ENCODE data around the gene DEPDC4. TPM values are rescaled to one million over a fixed set of nuclear protein-coding genes. Genes with fewer than 3 reads are reported as not detected.

The DEPDC4 gene
- total RNA-seq, 1 donor from 2014 or later, result 4.3 TPM

DNA sequence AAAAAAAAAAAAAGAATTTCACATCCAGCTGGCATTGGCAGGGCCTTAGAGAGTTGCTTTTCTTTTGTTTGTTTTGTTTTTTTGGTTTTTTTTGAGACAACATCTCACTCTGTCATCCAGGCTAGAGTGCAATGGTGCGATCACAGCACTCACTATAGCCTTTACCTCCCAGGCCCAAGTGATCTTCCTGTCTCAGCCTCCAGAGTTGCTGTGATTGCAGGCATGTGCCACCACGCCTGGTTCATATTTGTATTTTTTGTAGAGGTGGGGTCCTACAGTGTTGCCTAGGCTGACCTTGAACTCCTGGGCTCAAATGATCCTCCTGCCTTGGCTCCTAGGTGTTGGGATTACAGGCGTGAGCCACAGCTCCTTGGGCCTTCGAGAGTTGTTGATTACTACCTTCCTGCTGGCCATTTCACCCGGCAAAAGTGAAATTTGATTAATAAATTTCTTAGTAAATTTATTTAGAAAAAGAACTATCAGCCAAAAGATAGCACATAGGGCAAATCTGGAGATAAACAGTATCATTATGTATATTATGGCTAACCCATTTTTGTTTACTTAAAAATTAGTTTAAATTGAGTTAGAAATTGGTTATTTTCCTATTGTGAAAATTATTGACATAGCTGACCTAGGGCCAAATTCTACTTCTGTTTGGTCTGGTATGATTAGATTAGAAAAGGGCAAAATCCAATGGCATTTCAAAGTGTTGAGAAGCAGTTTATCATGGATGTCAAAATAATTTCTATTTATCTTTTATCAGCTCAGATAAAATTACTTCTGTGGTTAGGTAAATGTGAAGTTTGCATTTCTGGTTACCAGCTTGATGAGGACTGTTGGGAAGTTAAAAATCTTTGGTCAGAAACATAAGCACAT, 53.6 kb downstream of the DEPDC4 start:
- H3K4me3 Mint-ChIP-seq (ENCODE audit: low read depth), result no peak overlapping the region
- DNase-seq (ENCODE audit: low spot score, unreplicated experiment), result no peak
- peaks cover 28% of the 10 kb centered on the region for H3K36me3 Mint-ChIP-seq (ENCODE audit: insufficient read depth)
- TF ChIP-seq, protein P1, sequence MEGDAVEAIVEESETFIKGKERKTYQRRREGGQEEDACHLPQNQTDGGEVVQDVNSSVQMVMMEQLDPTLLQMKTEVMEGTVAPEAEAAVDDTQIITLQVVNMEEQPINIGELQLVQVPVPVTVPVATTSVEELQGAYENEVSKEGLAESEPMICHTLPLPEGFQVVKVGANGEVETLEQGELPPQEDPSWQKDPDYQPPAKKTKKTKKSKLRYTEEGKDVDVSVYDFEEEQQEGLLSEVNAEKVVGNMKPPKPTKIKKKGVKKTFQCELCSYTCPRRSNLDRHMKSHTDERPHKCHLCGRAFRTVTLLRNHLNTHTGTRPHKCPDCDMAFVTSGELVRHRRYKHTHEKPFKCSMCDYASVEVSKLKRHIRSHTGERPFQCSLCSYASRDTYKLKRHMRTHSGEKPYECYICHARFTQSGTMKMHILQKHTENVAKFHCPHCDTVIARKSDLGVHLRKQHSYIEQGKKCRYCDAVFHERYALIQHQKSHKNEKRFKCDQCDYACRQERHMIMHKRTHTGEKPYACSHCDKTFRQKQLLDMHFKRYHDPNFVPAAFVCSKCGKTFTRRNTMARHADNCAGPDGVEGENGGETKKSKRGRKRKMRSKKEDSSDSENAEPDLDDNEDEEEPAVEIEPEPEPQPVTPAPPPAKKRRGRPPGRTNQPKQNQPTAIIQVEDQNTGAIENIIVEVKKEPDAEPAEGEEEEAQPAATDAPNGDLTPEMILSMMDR (IDR thresholded peaks at IDR 0.05; ENCODE audit: unreplicated experiment), result no peak
- peaks cover 3% of the 10 kb centered on the region for H3K9me3 Mint-ChIP-seq (ENCODE audit: low read depth)
- H3K27me3 Mint-ChIP-seq, result no peaks in the 10 kb centered on the region
- peaks cover 13% of the 10 kb centered on the region for H3K4me1 Mint-ChIP-seq (ENCODE audit: low read depth)
- H3K27ac Mint-ChIP-seq, result peak overlapping the region; percentile 62

DNA sequence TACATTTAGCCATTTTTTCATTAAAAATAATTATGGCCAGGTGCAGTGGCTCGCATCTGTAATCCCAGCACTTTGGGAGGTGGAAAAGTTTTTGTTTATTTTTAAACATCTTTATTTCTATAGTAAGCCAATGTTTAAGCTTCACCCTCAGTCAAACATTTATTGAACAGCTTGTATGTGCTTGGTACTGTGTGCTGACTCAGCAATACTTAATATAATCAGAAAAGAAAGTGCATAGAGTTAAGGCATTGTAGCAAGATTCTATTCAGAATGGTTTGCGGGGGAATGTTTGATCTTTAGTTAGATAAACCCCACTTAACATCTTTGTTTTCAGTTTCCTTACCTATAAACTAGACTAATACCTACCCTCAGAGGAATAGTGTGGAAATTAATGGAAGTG, 55.2 kb downstream of the DEPDC4 start:
- Mint-ChIP-seq H3K9me3 (ENCODE audit: low read depth) (peaks cover 3% of the 10 kb centered on the region), H3K27ac (no peak overlapping the region), H3K36me3 (ENCODE audit: insufficient read depth) (peaks cover 25% of the 10 kb centered on the region), H3K4me3 (ENCODE audit: low read depth) (no peak overlapping the region), H3K27me3 (no peaks in the 10 kb centered on the region), H3K4me1 (ENCODE audit: low read depth) (peaks cover 13% of the 10 kb centered on the region)
- TF ChIP-seq, protein P1 (IDR thresholded peaks at IDR 0.05; ENCODE audit: unreplicated experiment), result no peak
- no peak for DNase-seq (ENCODE audit: low spot score, unreplicated experiment)

DNA sequence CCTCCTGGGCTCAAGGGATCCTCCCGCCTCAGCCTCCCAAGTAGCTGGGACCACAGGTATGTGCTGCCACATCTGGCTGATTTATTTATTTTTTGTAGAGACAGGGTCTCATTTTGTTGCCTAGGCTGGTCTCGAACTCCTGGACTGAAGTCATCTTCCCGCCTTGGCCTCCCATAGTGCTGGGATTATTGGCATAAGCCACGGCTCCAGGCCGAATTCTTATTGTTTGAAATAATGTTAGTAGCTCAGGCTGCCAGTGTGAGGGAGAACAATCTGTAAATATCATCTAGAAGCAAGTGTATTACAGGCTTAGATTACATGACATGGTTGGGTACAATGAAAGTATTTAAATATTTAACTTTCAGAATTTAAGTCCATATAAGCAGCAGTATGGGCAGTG, 58.0 kb downstream of the DEPDC4 start:
- Mint-ChIP-seq H3K36me3 (ENCODE audit: insufficient read depth) (peaks cover 13% of the 10 kb centered on the region), H3K27me3 (no peaks in the 10 kb centered on the region), H3K9me3 (ENCODE audit: low read depth) (no peaks in the 10 kb centered on the region), H3K4me3 (ENCODE audit: low read depth) (no peak overlapping the region), H3K4me1 (ENCODE audit: low read depth) (peaks cover 8% of the 10 kb centered on the region), H3K27ac (no peak overlapping the region)
- no peak for DNase-seq (ENCODE audit: low spot score, unreplicated experiment)
- TF ChIP-seq, protein P1 (IDR thresholded peaks at IDR 0.05; ENCODE audit: unreplicated experiment), result no peak

DNA sequence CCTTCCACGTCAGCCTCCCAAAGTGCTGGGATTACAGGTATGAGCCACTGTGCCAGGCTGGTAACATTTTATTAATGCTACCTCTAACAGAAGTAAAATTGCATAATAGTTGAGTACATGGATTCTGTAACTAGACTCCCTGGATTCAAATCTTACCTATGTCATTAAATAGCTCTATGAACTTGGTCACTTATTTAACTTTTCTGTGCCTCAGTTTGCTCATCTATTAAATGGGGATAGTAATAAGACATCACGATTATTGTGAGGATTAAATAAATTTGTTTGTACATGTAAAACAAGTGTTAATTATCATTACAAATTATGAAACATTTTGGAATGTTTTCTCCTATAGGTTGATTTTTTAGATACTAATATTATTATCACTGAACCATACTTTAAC, 59.6 kb downstream of the DEPDC4 start:
- DNase-seq (ENCODE audit: low spot score, unreplicated experiment), result no peak
- H3K9me3 Mint-ChIP-seq (ENCODE audit: low read depth), result no peaks in the 10 kb centered on the region
- TF ChIP-seq, protein P1 (IDR thresholded peaks at IDR 0.05; ENCODE audit: unreplicated experiment), result no peak

DNA sequence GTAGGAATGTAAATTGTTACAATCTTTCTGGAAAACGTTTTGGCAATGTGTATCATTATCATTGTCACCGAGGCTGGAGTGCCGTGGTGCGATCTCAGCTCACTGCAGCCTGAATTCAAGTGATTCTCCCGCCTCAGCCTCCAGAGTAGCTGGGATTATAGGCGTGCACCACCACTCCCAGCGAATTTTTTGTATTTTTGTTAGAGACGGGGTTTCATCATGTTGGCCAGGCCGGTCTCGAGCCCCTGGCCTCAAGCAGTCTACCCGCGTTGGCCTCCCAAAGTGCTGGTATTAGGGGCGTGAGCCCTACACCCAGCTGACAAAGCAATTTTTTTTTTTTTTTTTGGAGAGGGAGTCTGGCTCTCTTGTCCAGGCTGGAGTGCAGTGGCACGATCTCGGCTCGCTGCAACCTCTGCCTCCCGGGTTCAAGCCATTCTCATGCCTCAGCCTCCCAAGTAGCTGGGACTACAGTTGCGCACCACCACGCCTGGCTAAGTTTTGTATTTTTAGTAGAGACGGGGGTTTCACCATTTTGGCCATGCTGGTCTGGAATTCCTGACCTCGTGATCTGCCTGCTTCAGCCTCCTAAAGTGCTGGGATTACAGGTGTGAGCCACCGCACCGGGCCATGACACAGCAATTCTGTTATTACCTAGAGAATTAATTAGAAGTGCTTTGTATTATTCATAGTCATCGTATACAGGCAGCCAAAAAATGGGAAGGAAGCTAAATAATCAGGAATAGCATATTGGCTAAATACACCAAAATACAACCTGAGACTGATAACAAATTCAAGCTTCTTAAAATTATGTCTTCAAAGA, 65.1 kb downstream of the DEPDC4 start:
- H3K4me1 Mint-ChIP-seq (ENCODE audit: low read depth), result peaks cover 12% of the 10 kb centered on the region
- no peaks in the 10 kb centered on the region for H3K9me3 Mint-ChIP-seq (ENCODE audit: low read depth)
- peak overlapping the region; percentile 99 for H3K4me3 Mint-ChIP-seq (ENCODE audit: low read depth)
- DNase-seq (ENCODE audit: low spot score, unreplicated experiment), result no peak
- H3K27me3 Mint-ChIP-seq, result no peaks in the 10 kb centered on the region
- peaks cover 2% of the 10 kb centered on the region for H3K36me3 Mint-ChIP-seq (ENCODE audit: insufficient read depth)
- H3K27ac Mint-ChIP-seq, result peak overlapping the region; percentile 95
- TF ChIP-seq, protein P1 (IDR thresholded peaks at IDR 0.05; ENCODE audit: unreplicated experiment), result no peak

More for the DNA sequence above, 59.6 kb downstream of the DEPDC4 start:
- Mint-ChIP-seq H3K36me3 (ENCODE audit: insufficient read depth) (peaks cover 12% of the 10 kb centered on the region), H3K27me3 (no peaks in the 10 kb centered on the region), H3K4me3 (ENCODE audit: low read depth) (no peak overlapping the region), H3K27ac (no peak overlapping the region), H3K4me1 (ENCODE audit: low read depth) (no peaks in the 10 kb centered on the region)
